H1 (cell line): Measurements from ENCODE around the gene PHLDA2. TPM values are rescaled to one million over a fixed set of nuclear protein-coding genes. Genes with fewer than 3 reads are reported as not detected.
A peak's percentile ranks its signal among the peaks of the same experiment; 100 is the strongest.

Experiments
- CEBPB ChIP-seq: IDR thresholded peaks from 2 replicates; pipeline ENCODE4 v1.6.1; 2012; ENCODE audit warnings: low read depth, low read length
- CTBP2 ChIP-seq: IDR thresholded peaks from 2 replicates; pipeline ENCODE4 v1.7.0; 2011; ENCODE audit warnings: borderline replicate concordance, mild to moderate bottlenecking, moderate library complexity, mixed read lengths, low read length; ENCODE audit not compliant: insufficient read depth, insufficient read length
- EGR1 ChIP-seq: IDR thresholded peaks from 2 replicates; pipeline ENCODE4 v1.6.1; 2011; ENCODE audit warnings: low read depth, low read length, borderline replicate concordance
- EZH2 ChIP-seq: fragments of 200-600 bp; sonication (generic); IDR thresholded peaks from 2 replicates; pipeline ENCODE4 v1.7.1; 2012; ENCODE audit warnings: low read depth, mild to moderate bottlenecking, moderate library complexity, low read length, inconsistent platforms; ENCODE audit not compliant: severe bottlenecking
- GTF2F1 ChIP-seq: IDR thresholded peaks from 2 replicates; pipeline ENCODE4 v1.6.1; 2012; ENCODE audit warnings: low read depth, low read length, improper control_type of control experiment, borderline replicate concordance
- HDAC2 ChIP-seq, 2 experiments: fragments of 300-600 bp in 1 of 2; sonication (generic) in 1 of 2; IDR thresholded peaks; 2 replicates each; pipeline ENCODE4 v1.6.1; 2011 to 2012; ENCODE audit warnings: low read depth in 2 of 2, low read length in 2 of 2, mild to moderate bottlenecking in 2 of 2, moderate library complexity in 2 of 2, borderline replicate concordance in 1 of 2, inconsistent platforms in 1 of 2
- KDM5A ChIP-seq: fragments of 200-600 bp; IDR thresholded peaks from 2 replicates; pipeline ENCODE4 v1.7.1; 2012; ENCODE audit warnings: mild to moderate bottlenecking, low read length, inconsistent platforms, mixed read lengths
- NANOG ChIP-seq: IDR thresholded peaks from 2 replicates; pipeline ENCODE4 v1.6.1; 2011; ENCODE audit warnings: low read length, low read depth, mild to moderate bottlenecking, inconsistent platforms; ENCODE audit not compliant: insufficient read depth, poor library complexity, severe bottlenecking
- NRF1 ChIP-seq: IDR thresholded peaks from 2 replicates; pipeline ENCODE4 v1.6.1; 2011; ENCODE audit warnings: mild to moderate bottlenecking, low read depth, low read length, improper control_type of control experiment
- PHF8 ChIP-seq: fragments of 200-600 bp; sonication (generic); conservative IDR thresholded peaks from 2 replicates; pipeline ENCODE4 v1.7.1; 2012; ENCODE audit warnings: low read depth, mild to moderate bottlenecking, inconsistent platforms, low read length, moderate library complexity
- POLR2AphosphoS5 ChIP-seq: IDR thresholded peaks from 2 replicates; pipeline ENCODE4 v1.6.1; 2011; ENCODE audit warnings: low read depth, low read length
- RBBP5 ChIP-seq: IDR thresholded peaks from 2 replicates; pipeline ENCODE4 v1.7.1; 2012; ENCODE audit warnings: low read depth, mild to moderate bottlenecking, inconsistent platforms, low read length, moderate library complexity, borderline replicate concordance
- SAP30 ChIP-seq: fragments of 300-600 bp; sonication (generic); IDR thresholded peaks from 2 replicates; pipeline ENCODE4 v1.7.1; 2012; ENCODE audit warnings: low read length, moderate library complexity, mild to moderate bottlenecking, inconsistent platforms; ENCODE audit not compliant: insufficient read depth, insufficient replicate concordance
- SIN3A ChIP-seq, 2 experiments: IDR thresholded peaks in 1 of 2; conservative IDR thresholded peaks in 1 of 2; 2 replicates each; pipeline ENCODE4 v1.6.1; 2011 to 2012; ENCODE audit warnings: low read length in 2 of 2, improper control_type of control experiment in 1 of 2, low read depth in 1 of 2, mild to moderate bottlenecking in 1 of 2
- SIX5 ChIP-seq: IDR thresholded peaks from 2 replicates; pipeline ENCODE4 v1.6.1; 2011; ENCODE audit warnings: mild to moderate bottlenecking, low read depth, low read length
- SP4 ChIP-seq: IDR thresholded peaks from 2 replicates; pipeline ENCODE4 v1.6.1; 2012; ENCODE audit warnings: low read length, inconsistent platforms
- TEAD4 ChIP-seq: IDR thresholded peaks from 2 replicates; pipeline ENCODE4 v1.6.1; 2012; ENCODE audit warnings: low read depth, low read length, inconsistent platforms, mixed read lengths
- YY1 ChIP-seq: IDR thresholded peaks from 2 replicates; pipeline ENCODE4 v1.6.1; 2011; ENCODE audit warnings: low read depth, mild to moderate bottlenecking, low read length
- ZNF274 ChIP-seq: IDR thresholded peaks from 2 replicates; pipeline ENCODE4 v1.7.0; 2012; ENCODE audit warnings: low read length, borderline replicate concordance; ENCODE audit errors: extremely low read depth
- polyA plus RNA-seq, 7 experiments: library from polyadenylated mRNA; depleted of rRNA in 3 of 7; stranded (reverse) in 5 of 7; unstranded in 2 of 7; fragments of >200 nt in 5 of 7; fragments of 200-250 nt in 2 of 7; gene quantifications; 1 replicate in 5 of 7; 2 replicates in 1 of 7; 4 replicates in 1 of 7; pipeline versions ENCODE4 v1.2.1 to v1.2.3, GENCODE V29; 2011 to 2013; ENCODE audit warnings: missing spikeins in 2 of 7, mixed read lengths in 2 of 7
- total RNA-seq: library from RNA; stranded (reverse); fragmentation: NEBNext Ultra II Directional; extraction: Animal tissue kit (Norgen Biotek cat#: 25700); gene quantifications from 2 replicates; pipeline ENCODE4 v1.2.1, GENCODE V29; 2021
- TF ChIP-seq, protein P1 (sequence below): IDR thresholded peaks from 2 replicates; pipeline ENCODE4 v1.6.1; 2012; ENCODE audit warnings: inconsistent platforms
- TF ChIP-seq, protein P2 (sequence below): IDR thresholded peaks from 2 replicates; pipeline ENCODE4 v1.6.1; 2012; ENCODE audit warnings: inconsistent platforms

Gene PHLDA2
- total and polyA plus RNA-seq, 2 of the 8 experiments (the other 6 are each of a cell fraction or from before 2014, with no cell fraction given): 5.2 to 7.6 TPM

DNA sequence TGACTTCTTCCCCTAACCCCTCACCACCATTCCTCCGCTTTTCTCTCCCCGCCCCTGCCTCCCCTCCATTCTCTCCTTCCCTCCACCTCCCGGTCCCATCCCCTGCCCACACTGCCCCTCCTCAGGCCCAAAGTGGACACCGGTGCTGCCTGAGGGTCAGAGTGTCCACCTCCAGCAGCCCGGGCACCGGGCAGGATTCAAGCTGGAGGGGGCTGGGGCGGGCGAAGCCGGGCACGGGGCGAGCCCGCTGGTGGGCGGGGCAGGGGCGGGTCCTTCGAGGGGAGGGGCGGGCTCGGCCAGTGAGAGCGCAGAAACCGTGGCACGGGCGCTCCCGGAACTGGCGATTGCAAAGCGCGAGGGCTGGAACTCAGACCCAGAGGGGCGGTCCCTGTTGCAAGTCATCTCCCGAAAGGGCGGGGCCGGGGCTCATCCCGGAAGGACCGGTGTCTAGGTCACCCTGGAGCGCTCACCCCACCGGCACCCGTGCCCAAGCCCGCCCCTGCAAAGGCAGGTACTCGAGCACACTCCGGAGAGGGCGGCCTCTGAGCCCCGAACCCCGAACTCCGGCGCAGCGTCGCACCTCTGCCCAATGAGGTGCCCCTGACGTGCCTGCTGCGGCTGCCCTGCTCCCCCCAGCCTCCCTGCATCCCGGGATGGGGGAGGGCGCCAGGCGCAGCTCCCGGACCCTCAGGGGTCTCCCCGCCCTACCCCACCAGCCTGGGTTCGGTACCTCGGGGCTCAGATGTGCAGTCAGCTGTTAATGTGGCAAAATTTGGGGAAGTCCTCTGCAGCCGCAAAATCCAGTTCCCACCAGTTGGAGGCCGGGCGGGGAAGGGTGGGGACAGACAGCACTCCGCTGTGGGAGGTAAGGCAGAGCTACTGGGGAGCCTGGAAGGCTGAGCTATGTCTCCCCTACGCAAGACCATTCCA is 27.1 kb downstream of the PHLDA2 start (continued):
- TF ChIP-seq SAP30 (no peak), RBBP5 (peak; percentile 32; the same call in 1 of the 2 replicates), TEAD4 (0 out of 2 replicates have a peak, but pooled peaks have one; percentile 6), EGR1 (no peak), SIN3A (conservative IDR thresholded peaks at IDR 0.05 in 1 of 2, IDR thresholded peaks at IDR 0.05 in 1 of 2; ENCODE audit: low read depth in 1 of 2, low read length in 2 of 2) (no peak), EZH2 (no peak), KDM5A (no peak), SP4 (no peak; the same call in 1 of the 2 replicates), NRF1 (no peak), CTBP2 (no peak), CEBPB (no peak), POLR2AphosphoS5 (no peak), GTF2F1 (no peak), PHF8 (0 out of 2 replicates have a peak, but pooled peaks have one; percentile 51), HDAC2 (IDR thresholded peaks at IDR 0.05; ENCODE audit: borderline replicate concordance in 1 of 2, low read depth in 2 of 2, low read length in 2 of 2) (no peak), YY1 (no peak), NANOG (no peak), SIX5 (no peak), ZNF274 (no peak)
- TF ChIP-seq, protein P1, sequence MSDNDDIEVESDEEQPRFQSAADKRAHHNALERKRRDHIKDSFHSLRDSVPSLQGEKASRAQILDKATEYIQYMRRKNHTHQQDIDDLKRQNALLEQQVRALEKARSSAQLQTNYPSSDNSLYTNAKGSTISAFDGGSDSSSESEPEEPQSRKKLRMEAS: no peak
- TF ChIP-seq, protein P2, sequence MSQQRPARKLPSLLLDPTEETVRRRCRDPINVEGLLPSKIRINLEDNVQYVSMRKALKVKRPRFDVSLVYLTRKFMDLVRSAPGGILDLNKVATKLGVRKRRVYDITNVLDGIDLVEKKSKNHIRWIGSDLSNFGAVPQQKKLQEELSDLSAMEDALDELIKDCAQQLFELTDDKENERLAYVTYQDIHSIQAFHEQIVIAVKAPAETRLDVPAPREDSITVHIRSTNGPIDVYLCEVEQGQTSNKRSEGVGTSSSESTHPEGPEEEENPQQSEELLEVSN: 0 out of 2 replicates have a peak, but pooled peaks have one; percentile 25
